ENCODE measurements around the gene DGCR6. TPM values are rescaled to one million over a fixed set of nuclear protein-coding genes. Genes with fewer than 3 reads are reported as not detected.

Gene DGCR6
- total and polyA plus RNA-seq, 2 of the 4 experiments (the other 2 are of a cell fraction), result 0.54 to 0.58 TPM

- Histone ChIP-seq H2BK120ac (ENCODE audit: low read depth, low read length) (no peak overlapping the region), H3K4me2 (ENCODE audit: low read depth, low read length) (no peak overlapping the region), H4K20me1 (ENCODE audit: insufficient read depth, low read length) (no peaks in the 10 kb centered on the region), H3K14ac (replicated peaks; ENCODE audit: low read depth, low read length) (no peak overlapping the region), H3K27ac (ENCODE audit: insufficient read depth, low read length) (no peak overlapping the region), H3K79me1 (ENCODE audit: low read depth in 1 of 2, low read length in 2 of 2) (no peaks in the 10 kb centered on the region), H2BK5ac (ENCODE audit: low read depth, low read length, poor library complexity, severe bottlenecking) (no peak overlapping the region), H3K4ac (ENCODE audit: low read depth, low read length) (no peak overlapping the region), H4K91ac (ENCODE audit: insufficient read depth, low read depth, low read length) (no peak overlapping the region), H2AK5ac (ENCODE audit: low read depth, low read length) (no peak overlapping the region), H3K4me1 (ENCODE audit: control insufficient read depth, insufficient read depth, low read length) (no peaks in the 10 kb centered on the region), H3K36me3 (ENCODE audit: control insufficient read depth, insufficient read depth, low read length) (no peaks in the 10 kb centered on the region), H2BK15ac (ENCODE audit: low read depth, low read length) (no peak overlapping the region), H2AFZ (replicated peaks; ENCODE audit: low read length, poor library complexity) (no peak overlapping the region), H3K9me1 (ENCODE audit: insufficient read depth, low read length) (no peaks in the 10 kb centered on the region), H4K8ac (ENCODE audit: low read depth in 2 of 2, low read length in 2 of 2) (no peak overlapping the region), H3K4me3 (ENCODE audit: insufficient read depth, low read depth, low read length) (no peak overlapping the region), H3K18ac (ENCODE audit: low read depth, low read length) (no peak overlapping the region), H2BK20ac (ENCODE audit: low read depth, low read length) (no peak overlapping the region), H3K9ac (ENCODE audit: low read depth, low read length) (no peak overlapping the region), H2AK9ac (replicated peaks; ENCODE audit: low read depth, low read length, poor library complexity) (no peak overlapping the region), H3K27me3 (ENCODE audit: control insufficient read depth, insufficient read depth, low read length) (peaks cover 27% of the 10 kb centered on the region), H3K9me3 (ENCODE audit: control insufficient read depth, insufficient read depth, low read length) (no peaks in the 10 kb centered on the region), H4K5ac (ENCODE audit: low read depth, low read length) (no peak overlapping the region), H3K23ac (ENCODE audit: low read depth, low read length) (no peak overlapping the region), H3K56ac (ENCODE audit: extremely low read depth, insufficient read depth, low read length) (no peak overlapping the region)
- ChIA-PET POLR2A (ENCODE audit: unreplicated experiment) (no interaction called here), CTCF (no interaction called here)
- ATAC-seq (ENCODE audit: low read depth) (no peak), DNase-seq (no peak)
- intact Hi-C loops (cut with micrococcal nuclease), result no loop called here
- in situ Hi-C loops (cut with MboI; ENCODE audit: low sequenced_read_pairs), result loop anchor here (25.0 kb wide), 1 partner anchor 412 kb away; no protein-coding TSS in a partner anchor
- BruUV-seq (replicated peaks), result no TSS peak
- TF ChIP-seq USF2 (IDR thresholded peaks at IDR 0.05; ENCODE audit: low read depth, low read length) (no peak), CEBPB (IDR thresholded peaks at IDR 0.05; ENCODE audit: low read depth, low read length) (no peak), FOS (IDR thresholded peaks at IDR 0.05; ENCODE audit: low read depth, low read length) (no peak), MAZ (IDR thresholded peaks at IDR 0.05; ENCODE audit: borderline replicate concordance, low read depth, low read length) (no peak), MXI1 (IDR thresholded peaks at IDR 0.05; ENCODE audit: borderline replicate concordance, low read depth, low read length) (no peak), MAFK (IDR thresholded peaks at IDR 0.05; ENCODE audit: low read depth, low read length) (no peak), NFE2L2 (IDR thresholded peaks at IDR 0.05; ENCODE audit: low read depth, low read length) (no peak), POLR2A (IDR thresholded peaks at IDR 0.05; ENCODE audit: low read depth, low read length) (no peak), BHLHE40 (IDR thresholded peaks at IDR 0.05; ENCODE audit: low read depth, low read length) (no peak), CTCF (conservative IDR thresholded peaks at IDR 0.05; ENCODE audit: low read depth, low read length) (no peak), RCOR1 (IDR thresholded peaks at IDR 0.05; ENCODE audit: insufficient replicate concordance, low read length) (no peak), ELK1 (IDR thresholded peaks at IDR 0.05; ENCODE audit: borderline replicate concordance, low read depth, low read length) (no peak), SMC3 (IDR thresholded peaks at IDR 0.05; ENCODE audit: low read depth, low read length) (no peak), RAD21 (IDR thresholded peaks at IDR 0.05; ENCODE audit: low read length) (no peak), CHD1 (IDR thresholded peaks at IDR 0.05; ENCODE audit: low read depth, low read length) (no peak), RFX5 (IDR thresholded peaks at IDR 0.05; ENCODE audit: low read depth, low read length) (no peak)
- no CpG with 5 or more reads among the region's 5 CpGs for WGBS, 2 experiments (ENCODE audit: extremely low coverage in 2 of 2, insufficient read length in 1 of 2)
- dilution Hi-C loops (cut with HindIII; ENCODE audit: low sequenced_read_pairs, unreplicated experiment), result no loop called here
These were observed 44.0 kb downstream of the DGCR6 start for GRCh38 chr22:18950141-18950540.
